Measurements from ENCODE around the gene FANCE. TPM values are rescaled to one million over a fixed set of nuclear protein-coding genes. Genes with fewer than 3 reads are reported as not detected.
A peak's percentile ranks its signal among the peaks of the same experiment; 100 is the strongest.

FANCE gene
- total and polyA plus RNA-seq, 9 of the 15 experiments (the other 6 are each of a cell fraction or from before 2014, with no cell fraction given): 5.7 to 30.2 (median 17.0) TPM

DNA sequence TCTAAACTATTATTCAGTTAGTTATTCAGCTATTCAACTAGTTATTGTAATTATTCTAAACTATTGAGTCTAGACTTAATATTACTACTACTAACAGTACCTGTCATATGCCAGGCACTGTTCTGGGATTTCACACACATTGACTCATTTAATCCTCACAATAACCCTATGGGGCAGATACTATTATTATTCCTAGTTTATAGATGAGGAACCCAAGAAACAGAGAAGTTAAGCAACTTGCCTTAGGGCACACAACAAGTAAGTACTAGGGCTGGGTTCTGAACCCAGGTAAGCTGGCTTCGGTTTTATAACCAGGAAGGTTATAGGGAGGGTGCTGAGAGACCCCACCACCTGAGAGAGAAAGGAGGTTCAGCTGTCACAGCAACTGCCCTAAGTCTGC is 36.9 kb downstream of the FANCE start:
- no TSS peak for BruUV-seq (replicated peaks)
- Histone ChIP-seq H3K27me3 (ENCODE audit: control insufficient read depth in 2 of 2, insufficient read depth in 2 of 2, low read length in 2 of 2) (no peaks in the 10 kb centered on the region), H3K9ac (ENCODE audit: insufficient read depth in 1 of 2, low read depth in 2 of 2, low read length in 2 of 2) (no peak overlapping the region), H2AFZ (ENCODE audit: low read depth, low read length) (no peak overlapping the region), H3K79me2 (ENCODE audit: control insufficient read depth, insufficient read depth, low read length) (peaks cover 16% of the 10 kb centered on the region; the same call in 2 of the 3 replicates), H3K4me3 (no peak overlapping the region), H3K9me1 (ENCODE audit: control insufficient read depth, insufficient read depth, low read length) (peaks cover 3% of the 10 kb centered on the region), H3K36me3 (ENCODE audit: control insufficient read depth, insufficient read depth, low read length) (no peaks in the 10 kb centered on the region; the same call in 2 of the 3 replicates), H4K20me1 (replicated peaks; ENCODE audit: control insufficient read depth, insufficient read depth, low read length) (peaks cover 23% of the 10 kb centered on the region; the same call in 1 of the 2 replicates), H3K4me1 (replicated peaks in 1 of 2; ENCODE audit: control insufficient read depth in 2 of 2, insufficient read depth in 2 of 2, low read length in 2 of 2) (peaks cover 58 to 70% of the 10 kb centered on the region in 2 experiments), H3K4me2 (ENCODE audit: insufficient read depth, low read length) (no peak overlapping the region), H3K27ac (ENCODE audit: extremely low read depth, low read depth, low read length) (peak overlapping the region; percentile 67; the same call in 1 of the 3 replicates), H3K9me3 (replicated peaks; ENCODE audit: control insufficient read depth, insufficient read depth, low read depth, low read length) (no peaks in the 10 kb centered on the region)
- CTCF ChIA-PET (ENCODE audit: low intra/inter-chr PET ratio): no interaction called here
- intact Hi-C loops (cut with micrococcal nuclease): no loop called here
- no peak for TF ChIP-seq SMARCB1 (IDR thresholded peaks at IDR 0.05; ENCODE audit: insufficient read length, low read depth)
- no peak for TF ChIP-seq DMBX1 (CRISPR knock-in tag; IDR thresholded peaks at IDR 0.05; ENCODE audit: borderline replicate concordance)
- no peak for TF ChIP-seq KLF10 (CRISPR knock-in tag; IDR thresholded peaks at IDR 0.05)
- TF ChIP-seq TRIM28 (IDR thresholded peaks at IDR 0.05): no peak
- TF ChIP-seq ILK (tag; IDR thresholded peaks at IDR 0.05; ENCODE audit: borderline replicate concordance, low read depth): no peak
- no peak for TF ChIP-seq SAFB (IDR thresholded peaks at IDR 0.05; ENCODE audit: borderline replicate concordance, low read depth, low read length)
- no peak for TF ChIP-seq ADNP (tag; IDR thresholded peaks at IDR 0.05)
- TF ChIP-seq, protein P1, sequence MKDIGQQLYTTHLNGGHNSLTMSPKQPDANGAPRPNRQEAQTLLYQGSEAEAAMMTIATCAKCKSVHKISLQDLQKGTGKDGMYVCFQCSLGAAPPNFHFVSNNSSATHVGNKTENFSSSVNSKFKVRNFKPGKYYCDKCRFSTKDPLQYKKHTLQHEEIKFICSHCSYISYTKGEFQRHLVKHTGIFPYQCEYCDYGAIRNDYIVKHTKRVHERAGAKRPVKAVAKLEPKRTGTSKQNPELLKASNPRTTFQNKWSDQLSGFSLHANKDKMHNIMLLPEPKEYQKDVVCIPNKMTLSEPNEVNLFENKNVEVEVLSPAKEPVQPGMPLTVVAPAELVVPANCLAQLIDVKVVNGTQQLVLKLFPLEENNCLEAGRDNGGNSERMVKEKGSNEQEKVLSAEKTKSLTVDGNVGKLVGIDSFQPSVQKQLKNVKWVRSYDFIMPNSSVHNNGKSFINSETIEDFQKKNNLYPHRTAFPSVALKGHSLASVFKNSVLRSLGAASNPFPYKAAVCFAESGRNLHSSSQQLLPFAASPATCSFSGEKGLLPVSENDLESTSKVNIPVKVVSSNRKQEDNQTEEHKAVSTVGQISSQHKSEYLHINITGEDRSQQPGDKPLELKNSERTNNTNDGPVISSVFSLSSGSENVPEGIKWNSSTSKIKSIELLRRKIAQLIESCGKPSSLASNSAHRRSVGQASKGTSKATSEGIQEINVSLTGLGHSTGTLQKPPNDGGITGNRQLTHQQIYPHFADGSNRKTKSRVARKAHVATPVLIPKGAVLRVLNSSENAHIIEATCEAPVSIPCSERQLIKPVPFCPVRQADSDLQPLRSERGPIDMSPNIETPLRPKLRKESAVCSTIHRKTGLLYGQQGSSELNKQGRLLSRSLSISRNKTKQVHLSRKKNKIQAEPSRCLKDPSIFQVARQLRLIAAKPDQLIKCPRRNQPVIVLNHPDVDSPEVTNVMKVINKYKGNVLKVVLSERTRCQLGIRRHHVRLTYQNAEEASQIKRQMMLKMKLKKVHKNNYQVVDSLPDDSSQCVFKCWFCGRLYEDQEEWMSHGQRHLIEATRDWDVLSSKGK (CRISPR knock-in tag; IDR thresholded peaks at IDR 0.05): no peak
- TF ChIP-seq ZFPM2 (CRISPR knock-in tag; IDR thresholded peaks at IDR 0.05): no peak
- no peak for TF ChIP-seq MCM7 (IDR thresholded peaks at IDR 0.05)
- no peak for TF ChIP-seq MBD2 (IDR thresholded peaks at IDR 0.05; ENCODE audit: borderline replicate concordance, low read depth)
- TF ChIP-seq, protein P2, sequence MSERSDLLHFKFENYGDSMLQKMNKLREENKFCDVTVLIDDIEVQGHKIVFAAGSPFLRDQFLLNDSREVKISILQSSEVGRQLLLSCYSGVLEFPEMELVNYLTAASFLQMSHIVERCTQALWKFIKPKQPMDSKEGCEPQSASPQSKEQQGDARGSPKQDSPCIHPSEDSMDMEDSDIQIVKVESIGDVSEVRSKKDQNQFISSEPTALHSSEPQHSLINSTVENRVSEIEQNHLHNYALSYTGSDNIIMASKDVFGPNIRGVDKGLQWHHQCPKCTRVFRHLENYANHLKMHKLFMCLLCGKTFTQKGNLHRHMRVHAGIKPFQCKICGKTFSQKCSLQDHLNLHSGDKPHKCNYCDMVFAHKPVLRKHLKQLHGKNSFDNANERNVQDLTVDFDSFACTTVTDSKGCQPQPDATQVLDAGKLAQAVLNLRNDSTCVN (CRISPR knock-in tag; IDR thresholded peaks at IDR 0.05): no peak
- TF ChIP-seq CBX1 (IDR thresholded peaks at IDR 0.05; ENCODE audit: low read depth): no peak
- TF ChIP-seq, protein P3, sequence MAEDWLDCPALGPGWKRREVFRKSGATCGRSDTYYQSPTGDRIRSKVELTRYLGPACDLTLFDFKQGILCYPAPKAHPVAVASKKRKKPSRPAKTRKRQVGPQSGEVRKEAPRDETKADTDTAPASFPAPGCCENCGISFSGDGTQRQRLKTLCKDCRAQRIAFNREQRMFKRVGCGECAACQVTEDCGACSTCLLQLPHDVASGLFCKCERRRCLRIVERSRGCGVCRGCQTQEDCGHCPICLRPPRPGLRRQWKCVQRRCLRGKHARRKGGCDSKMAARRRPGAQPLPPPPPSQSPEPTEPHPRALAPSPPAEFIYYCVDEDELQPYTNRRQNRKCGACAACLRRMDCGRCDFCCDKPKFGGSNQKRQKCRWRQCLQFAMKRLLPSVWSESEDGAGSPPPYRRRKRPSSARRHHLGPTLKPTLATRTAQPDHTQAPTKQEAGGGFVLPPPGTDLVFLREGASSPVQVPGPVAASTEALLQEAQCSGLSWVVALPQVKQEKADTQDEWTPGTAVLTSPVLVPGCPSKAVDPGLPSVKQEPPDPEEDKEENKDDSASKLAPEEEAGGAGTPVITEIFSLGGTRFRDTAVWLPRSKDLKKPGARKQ (CRISPR knock-in tag; IDR thresholded peaks at IDR 0.05): no peak
- TF ChIP-seq, protein P4, sequence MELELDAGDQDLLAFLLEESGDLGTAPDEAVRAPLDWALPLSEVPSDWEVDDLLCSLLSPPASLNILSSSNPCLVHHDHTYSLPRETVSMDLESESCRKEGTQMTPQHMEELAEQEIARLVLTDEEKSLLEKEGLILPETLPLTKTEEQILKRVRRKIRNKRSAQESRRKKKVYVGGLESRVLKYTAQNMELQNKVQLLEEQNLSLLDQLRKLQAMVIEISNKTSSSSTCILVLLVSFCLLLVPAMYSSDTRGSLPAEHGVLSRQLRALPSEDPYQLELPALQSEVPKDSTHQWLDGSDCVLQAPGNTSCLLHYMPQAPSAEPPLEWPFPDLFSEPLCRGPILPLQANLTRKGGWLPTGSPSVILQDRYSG (tag; conservative IDR thresholded peaks at IDR 0.05; ENCODE audit: low read depth): no peak
- no peak for TF ChIP-seq FOS (IDR thresholded peaks at IDR 0.05; ENCODE audit: extremely low read depth, insufficient read length)
- POLR2A ChIA-PET: interaction anchor here (0.6 to 5.6 kb wide), 4 partner anchors 10 to 241 kb away, joined by 3 to 52 read pairs (median 20); no protein-coding TSS in a partner anchor
- no peak for FAIRE-seq
- in situ Hi-C loops (cut with MboI): no loop called here
- WGBS (ENCODE audit: insufficient coverage, low coverage, missing lambda C conversion rate): 100% methylated on average over 1 of the region's 1 CpG
- no peak for ATAC-seq
- no peak for DNase-seq (ENCODE audit: extremely low read depth in 1 of 4, low spot score in 3 of 4)
